ENCODE results near the gene WNK2. TPM values are rescaled to one million over a fixed set of nuclear protein-coding genes. Genes with fewer than 3 reads are reported as not detected.
"Not testable (repeated sequence)": the region's sequence is repeated elsewhere in the genome, so short reads cannot be mapped to it uniquely, and the experiment has no call there.

WNK2 gene
- total RNA-seq, 1 donor from 2014 or later = 12.6 TPM

GRCh38 chr9:93248386-93249040, 64.6 kb downstream of the WNK2 start:
- DNase-seq (ENCODE audit: low spot score in 2 of 2) (no peak), FAIRE-seq (no peak)

- no peak for DNase-seq (ENCODE audit: low spot score in 2 of 2)
- FAIRE-seq = no peak
These were observed 66.2 kb downstream of the WNK2 start for GRCh38 chr9:93250185-93250584.

GRCh38 chr9:93251309-93251708, 67.4 kb downstream of the WNK2 start:
- not testable (repeated sequence) for FAIRE-seq; DNase-seq (ENCODE audit: low spot score in 2 of 2)

- DNase-seq (ENCODE audit: low spot score in 2 of 2) (no peak), FAIRE-seq (no peak)
These were observed 68.3 kb downstream of the WNK2 start for GRCh38 chr9:93252116-93252780.

GRCh38 chr9:93252781-93253530, 69.0 kb downstream of the WNK2 start:
- no peak for DNase-seq (ENCODE audit: low spot score in 2 of 2)
- FAIRE-seq = no peak

- no peak for FAIRE-seq
- no peak for DNase-seq (ENCODE audit: low spot score in 2 of 2)
These were observed 69.7 kb downstream of the WNK2 start for GRCh38 chr9:93253633-93254032.

GRCh38 chr9:93254061-93254481, 70.1 kb downstream of the WNK2 start:
- no peak for FAIRE-seq
- no peak for DNase-seq (ENCODE audit: low spot score in 2 of 2)

GRCh38 chr9:93254806-93255493, 71.0 kb downstream of the WNK2 start:
- FAIRE-seq (no peak), DNase-seq (ENCODE audit: low spot score in 2 of 2) (peak; percentile 52 to 63)

GRCh38 chr9:93255494-93255867, 71.5 kb downstream of the WNK2 start:
- DNase-seq (ENCODE audit: low spot score in 2 of 2) (no peak), FAIRE-seq (no peak)

- FAIRE-seq = no peak
- no peak for DNase-seq (ENCODE audit: low spot score in 2 of 2)
These were observed 72.3 kb downstream of the WNK2 start for GRCh38 chr9:93255994-93256877.

GRCh38 chr9:93256878-93257807, 73.2 kb downstream of the WNK2 start:
- FAIRE-seq = no peak

GRCh38 chr9:93257808-93258331, 73.9 kb downstream of the WNK2 start:
- FAIRE-seq (no peak), DNase-seq (ENCODE audit: low spot score in 2 of 2) (no peak)

More at GRCh38 chr9:93256878-93257807, 73.2 kb downstream of the WNK2 start:
- no peak for DNase-seq (ENCODE audit: low spot score in 2 of 2)

GRCh38 chr9:93258419-93258817, 74.5 kb downstream of the WNK2 start:
- no peak for DNase-seq (ENCODE audit: low spot score in 2 of 2)
- FAIRE-seq = no peak

- no peak for DNase-seq (ENCODE audit: low spot score in 2 of 2)
- FAIRE-seq = no peak
These were observed 75.0 kb downstream of the WNK2 start for GRCh38 chr9:93258818-93259489.

- FAIRE-seq (no peak), DNase-seq (ENCODE audit: low spot score in 2 of 2) (peak in 1 of 2 donors; percentile 8)
These were observed 75.7 kb downstream of the WNK2 start for GRCh38 chr9:93259490-93260262.

- FAIRE-seq = no peak
- peak in 1 of 2 donors; percentile 2 for DNase-seq (ENCODE audit: low spot score in 2 of 2)
These were observed 76.5 kb downstream of the WNK2 start for GRCh38 chr9:93260263-93261066.

Measured in frontal cortex (tissue), 4 donors.